ENCODE results near the gene TGFB1I1.
"Not testable (repeated sequence)": the region's sequence is repeated elsewhere in the genome, so short reads cannot be mapped to it uniquely, and the experiment has no call there.

Gene TGFB1I1

DNA sequence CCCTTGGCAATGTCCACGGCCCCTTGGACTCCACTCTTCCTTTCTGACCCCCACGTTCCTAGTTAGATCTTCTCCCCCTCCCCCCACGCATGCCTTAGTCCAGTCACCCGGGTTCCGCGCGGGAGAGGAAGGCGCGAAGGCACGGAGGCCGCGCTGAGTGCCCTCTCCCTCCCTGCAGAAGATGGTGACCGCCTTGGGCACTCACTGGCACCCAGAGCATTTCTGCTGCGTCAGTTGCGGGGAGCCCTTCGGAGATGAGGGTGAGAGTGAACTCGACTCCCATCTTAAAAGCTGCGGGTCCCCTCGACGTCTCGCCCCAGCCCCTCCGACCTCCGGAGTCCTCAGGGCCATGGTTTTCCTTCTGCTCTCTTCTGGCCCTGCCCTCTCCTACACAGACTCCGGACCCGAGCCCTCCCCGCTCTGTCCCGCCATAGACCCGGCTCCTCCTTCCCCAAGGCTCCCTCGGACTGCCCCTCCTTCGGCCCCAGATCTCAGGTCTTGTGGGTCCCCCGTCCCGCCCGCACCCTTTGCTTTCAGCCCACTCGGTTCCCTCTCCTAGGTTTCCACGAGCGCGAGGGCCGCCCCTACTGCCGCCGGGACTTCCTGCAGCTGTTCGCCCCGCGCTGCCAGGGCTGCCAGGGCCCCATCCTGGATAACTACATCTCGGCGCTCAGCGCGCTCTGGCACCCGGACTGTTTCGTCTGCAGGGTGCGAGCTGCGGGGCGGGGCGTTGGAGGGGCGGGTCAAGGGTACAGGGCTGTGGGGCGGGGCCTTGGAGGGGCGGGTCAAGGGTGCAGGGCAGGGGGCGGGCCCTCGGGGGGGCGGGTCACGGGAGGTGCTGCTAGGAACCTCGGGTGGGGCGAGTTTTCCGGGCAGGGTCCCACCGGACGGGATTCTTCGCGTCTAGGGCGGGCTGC lies 4.6 kb downstream of the TGFB1I1 start:
- H3K36me3 ChIP-seq (ENCODE audit: control insufficient read depth, insufficient read depth, low read length), result no peaks in the 10 kb centered on the region
- peaks cover 22% of the 10 kb centered on the region for H3K4me1 ChIP-seq (ENCODE audit: control insufficient read depth, insufficient read depth, low read length)
- H3K27me3 ChIP-seq (ENCODE audit: control insufficient read depth, insufficient read depth, low read length), result no peaks in the 10 kb centered on the region
- H3K4me3 ChIP-seq (ENCODE audit: low read length), result peak overlapping the region; percentile 66
- peak overlapping the region; percentile 68 for H3K9ac ChIP-seq (ENCODE audit: low read length)
- no peaks in the 10 kb centered on the region for H3K9me3 ChIP-seq (ENCODE audit: control insufficient read depth, low read length)

DNA sequence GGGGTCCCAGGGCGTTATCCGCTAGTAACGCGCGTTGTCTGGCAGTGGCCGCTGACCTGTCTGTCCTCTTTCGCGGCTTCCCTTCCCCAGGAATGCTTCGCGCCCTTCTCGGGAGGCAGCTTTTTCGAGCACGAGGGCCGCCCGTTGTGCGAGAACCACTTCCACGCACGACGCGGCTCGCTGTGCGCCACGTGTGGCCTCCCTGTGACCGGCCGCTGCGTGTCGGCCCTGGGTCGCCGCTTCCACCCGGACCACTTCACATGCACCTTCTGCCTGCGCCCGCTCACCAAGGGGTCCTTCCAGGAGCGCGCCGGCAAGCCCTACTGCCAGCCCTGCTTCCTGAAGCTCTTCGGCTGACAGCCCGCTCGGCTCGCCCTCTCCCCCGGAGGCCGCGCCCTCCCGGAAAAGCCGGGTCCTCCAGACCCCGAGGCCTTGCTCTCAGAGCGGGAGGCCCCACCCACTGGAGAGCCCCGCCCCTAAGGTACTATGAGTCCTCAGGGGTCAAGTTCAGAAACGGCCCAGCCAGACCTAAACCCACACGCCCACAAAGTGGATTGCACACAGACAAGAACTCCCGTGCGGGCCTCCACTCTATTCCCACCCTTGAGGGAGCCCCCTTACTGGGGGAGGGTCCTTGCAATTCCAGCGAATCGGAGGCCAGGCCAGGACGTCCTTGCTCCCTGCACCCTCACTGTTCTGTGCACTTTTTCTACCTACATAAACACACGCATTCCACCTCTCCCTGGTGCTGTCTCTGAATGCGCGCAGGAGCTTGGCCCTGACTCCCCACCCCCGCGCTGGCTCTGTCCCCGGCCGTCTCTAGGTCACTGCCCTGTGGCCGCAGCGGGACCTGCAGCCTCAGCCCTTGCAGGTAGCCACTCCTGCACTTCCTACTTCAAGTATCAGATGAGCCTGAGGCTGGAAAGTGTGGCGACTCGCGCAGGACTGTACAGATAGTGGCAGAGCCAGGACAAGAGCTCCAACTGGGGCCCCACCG lies 5.6 kb downstream of the TGFB1I1 start:
- Histone ChIP-seq H3K4me3 (ENCODE audit: low read length) (peak overlapping the region; percentile 51), H3K9ac (ENCODE audit: low read length) (peak overlapping the region; percentile 9), H3K4me1 (ENCODE audit: control insufficient read depth, insufficient read depth, low read length) (peaks cover 17% of the 10 kb centered on the region), H3K36me3 (ENCODE audit: control insufficient read depth, insufficient read depth, low read length) (no peaks in the 10 kb centered on the region), H3K27me3 (ENCODE audit: control insufficient read depth, insufficient read depth, low read length) (no peaks in the 10 kb centered on the region), H3K9me3 (ENCODE audit: control insufficient read depth, low read length) (no peaks in the 10 kb centered on the region)

DNA sequence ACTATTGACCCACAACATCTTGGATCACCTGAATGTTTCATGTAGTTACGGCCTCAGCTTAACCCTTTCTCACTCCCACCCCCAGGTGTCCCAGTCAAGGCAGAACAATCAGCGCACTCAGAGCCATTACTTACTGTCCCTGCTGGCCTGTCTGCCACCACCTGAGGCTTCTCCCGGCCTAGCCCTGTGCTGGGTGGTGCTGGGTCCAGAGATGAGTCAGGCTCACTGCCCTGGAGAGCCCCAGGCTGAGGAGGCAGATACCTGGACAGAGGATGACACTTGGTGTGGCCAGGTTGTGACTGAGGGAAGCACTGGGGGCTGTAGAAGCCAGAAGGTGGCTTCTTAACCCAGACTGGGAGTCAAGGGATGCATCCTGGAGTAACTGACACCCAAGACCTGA lies 7.0 kb downstream of the TGFB1I1 start:
- Histone ChIP-seq H3K36me3 (ENCODE audit: control insufficient read depth, insufficient read depth, low read length) (no peaks in the 10 kb centered on the region), H3K9me3 (ENCODE audit: control insufficient read depth, low read length) (no peaks in the 10 kb centered on the region), H3K4me3 (ENCODE audit: low read length) (no peak overlapping the region), H3K4me1 (ENCODE audit: control insufficient read depth, insufficient read depth, low read length) (peaks cover 16% of the 10 kb centered on the region), H3K27me3 (ENCODE audit: control insufficient read depth, insufficient read depth, low read length) (peaks cover 4% of the 10 kb centered on the region), H3K9ac (ENCODE audit: low read length) (no peak overlapping the region)

DNA sequence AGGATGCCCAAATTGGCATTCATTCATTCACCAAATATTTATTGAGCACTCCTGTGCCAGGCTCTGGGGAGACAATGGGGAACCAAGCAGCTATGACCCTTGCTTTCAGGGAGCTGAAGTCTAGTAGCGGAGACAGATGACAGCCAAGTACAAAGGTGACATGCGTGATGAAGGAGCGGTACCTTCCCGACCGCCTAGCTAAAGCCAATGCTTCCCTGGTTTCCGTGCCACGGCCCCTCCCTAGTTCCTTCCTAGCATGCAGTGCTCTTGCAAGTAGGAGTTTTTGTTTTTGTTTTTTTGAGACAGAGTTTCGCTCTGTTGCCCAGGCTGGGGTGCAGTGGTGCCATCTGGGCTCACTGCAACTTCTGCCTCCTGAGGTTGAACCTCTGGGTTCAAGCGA lies 7.8 kb downstream of the TGFB1I1 start:
- Histone ChIP-seq H3K9ac (ENCODE audit: low read length) (no peak overlapping the region), H3K4me1 (ENCODE audit: control insufficient read depth, insufficient read depth, low read length) (peaks cover 21% of the 10 kb centered on the region), H3K9me3 (ENCODE audit: control insufficient read depth, low read length) (no peaks in the 10 kb centered on the region), H3K4me3 (ENCODE audit: low read length) (no peak overlapping the region), H3K36me3 (ENCODE audit: control insufficient read depth, insufficient read depth, low read length) (no peaks in the 10 kb centered on the region), H3K27me3 (ENCODE audit: control insufficient read depth, insufficient read depth, low read length) (peaks cover 4% of the 10 kb centered on the region)

DNA sequence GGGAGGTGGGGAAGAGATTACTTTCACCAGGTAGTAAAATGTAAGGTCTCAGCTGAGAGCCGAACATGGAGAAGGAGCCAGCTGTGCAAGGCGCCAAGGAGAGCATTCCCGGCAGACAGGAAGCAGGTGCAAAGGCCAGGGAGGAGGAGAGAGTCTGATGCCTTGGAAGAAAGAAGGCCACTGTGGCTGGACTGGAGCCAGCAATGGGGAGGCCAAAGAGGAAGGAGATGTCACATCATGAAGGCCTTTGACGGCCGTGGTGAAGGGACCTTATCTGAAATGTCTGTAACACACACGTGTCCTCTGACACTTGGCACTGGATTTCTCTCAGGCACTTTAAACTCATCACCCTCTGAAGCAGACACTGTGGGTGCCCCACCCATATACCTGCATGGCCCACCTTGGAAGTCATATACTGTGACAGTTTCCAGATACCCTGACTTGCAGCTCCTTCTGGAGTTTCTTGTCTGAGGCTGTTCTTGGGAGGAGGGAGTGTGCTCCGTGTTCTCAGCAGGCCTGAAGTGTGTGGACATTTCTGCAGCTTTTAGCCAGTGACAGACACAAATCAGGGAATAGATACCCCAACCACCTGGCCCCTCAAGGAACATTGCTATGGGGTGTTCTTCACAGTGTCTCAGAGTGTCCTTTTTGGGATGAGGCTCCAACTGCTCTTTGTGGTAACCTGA lies 9.0 kb downstream of the TGFB1I1 start:
- H3K36me3 ChIP-seq (ENCODE audit: control insufficient read depth, insufficient read depth, low read length), result no peaks in the 10 kb centered on the region
- no peaks in the 10 kb centered on the region for H3K9me3 ChIP-seq (ENCODE audit: control insufficient read depth, low read length)
- peaks cover 7% of the 10 kb centered on the region for H3K27me3 ChIP-seq (ENCODE audit: control insufficient read depth, insufficient read depth, low read length)
- no peak overlapping the region for H3K4me3 ChIP-seq (ENCODE audit: low read length)
- H3K4me1 ChIP-seq (ENCODE audit: control insufficient read depth, insufficient read depth, low read length), result peaks cover 21% of the 10 kb centered on the region
- no peak overlapping the region for H3K9ac ChIP-seq (ENCODE audit: low read length)

DNA sequence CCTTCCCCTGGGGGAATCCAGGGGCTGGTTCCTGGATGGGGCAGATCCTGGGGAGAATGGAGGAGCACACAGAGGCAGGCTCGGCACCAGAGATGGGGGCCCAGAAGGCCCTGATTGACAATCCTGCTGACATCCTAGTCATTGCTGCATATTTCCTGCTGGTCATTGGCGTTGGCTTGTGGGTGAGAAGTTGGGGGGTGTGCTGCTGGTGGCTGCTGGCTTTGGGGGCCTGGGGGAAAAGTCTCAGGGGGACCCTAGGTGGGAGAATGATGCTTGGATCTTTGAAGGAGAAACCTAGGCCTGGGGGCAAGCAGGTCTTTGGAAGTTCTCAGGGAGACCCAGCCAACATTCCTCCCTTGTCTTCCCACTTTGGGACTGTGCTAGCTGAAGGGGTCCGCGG lies 11.1 kb downstream of the TGFB1I1 start, which contains the start of gene SLC5A2:
Gene SLC5A2 (plus strand): TSS at position 43 of the 400 bp plus-strand sequence. CDS start 14 bp downstream, at position 57.
- Histone ChIP-seq H3K4me3 (ENCODE audit: low read length) (no peak within 1 kb of the TSS), H3K36me3 (ENCODE audit: control insufficient read depth, insufficient read depth, low read length) (no peaks in the 10 kb centered on the region), H3K9me3 (ENCODE audit: control insufficient read depth, low read length) (no peaks in the 10 kb centered on the region), H3K27me3 (ENCODE audit: control insufficient read depth, insufficient read depth, low read length) (peaks cover 18% of the 10 kb centered on the region), H3K4me1 (ENCODE audit: control insufficient read depth, insufficient read depth, low read length) (peaks cover 20% of the 10 kb centered on the region), H3K9ac (ENCODE audit: low read length) (no peak within 1 kb of the TSS)

DNA sequence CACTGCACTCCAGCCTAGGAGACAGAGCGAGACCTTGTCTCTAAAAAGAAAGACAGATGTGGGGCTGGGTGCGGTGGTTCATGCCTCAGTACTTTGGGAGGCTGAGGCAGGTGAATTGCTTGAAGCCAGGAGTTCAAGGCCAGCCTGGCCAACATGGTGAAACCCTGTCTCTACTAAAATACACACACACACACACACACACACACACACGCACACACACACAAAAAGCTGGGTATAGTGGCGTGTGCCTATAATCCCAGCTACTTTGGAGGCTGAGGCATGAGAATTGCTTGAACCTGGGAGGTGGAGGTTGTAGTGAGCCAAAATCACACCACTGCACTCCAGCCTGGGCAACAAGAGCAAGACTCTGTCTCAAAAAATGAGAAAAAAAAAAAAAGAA lies 12.1 kb downstream of the TGFB1I1 start:
- H3K27me3 ChIP-seq (ENCODE audit: control insufficient read depth, insufficient read depth, low read length), result peaks cover 26% of the 10 kb centered on the region
- H3K9me3 ChIP-seq (ENCODE audit: control insufficient read depth, low read length); H3K36me3 ChIP-seq (ENCODE audit: control insufficient read depth, insufficient read depth, low read length); H3K9ac ChIP-seq (ENCODE audit: low read length); H3K4me3 ChIP-seq (ENCODE audit: low read length): not testable (repeated sequence)
- peaks cover 21% of the 10 kb centered on the region for H3K4me1 ChIP-seq (ENCODE audit: control insufficient read depth, insufficient read depth, low read length)

DNA sequence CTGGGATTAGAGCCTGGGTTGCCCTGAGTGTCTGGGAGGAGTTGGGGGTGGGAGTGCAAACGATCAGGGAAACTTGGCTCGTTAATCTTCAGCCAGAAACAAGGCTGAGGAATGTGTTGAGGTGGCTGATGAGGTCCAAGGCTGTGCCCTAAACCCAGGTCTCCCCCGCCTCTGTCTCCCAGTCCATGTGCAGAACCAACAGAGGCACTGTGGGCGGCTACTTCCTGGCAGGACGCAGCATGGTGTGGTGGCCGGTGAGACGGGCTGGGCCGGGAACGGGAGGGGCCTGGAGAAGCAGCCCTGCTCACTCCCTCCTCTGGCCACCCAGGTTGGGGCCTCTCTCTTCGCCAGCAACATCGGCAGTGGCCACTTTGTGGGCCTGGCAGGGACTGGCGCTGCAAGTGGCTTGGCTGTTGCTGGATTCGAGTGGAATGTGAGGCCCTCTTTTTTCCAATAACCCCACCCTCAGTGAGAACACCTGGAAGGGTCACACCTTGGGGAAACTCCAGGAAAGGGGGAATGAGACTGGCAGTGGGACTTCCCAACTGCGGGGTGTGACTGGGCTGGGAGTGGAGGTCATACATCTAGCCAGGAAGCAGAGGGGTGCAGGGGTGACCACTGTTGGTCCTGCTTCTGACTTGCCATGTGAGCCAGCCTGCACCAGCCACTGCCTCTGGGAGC lies 12.7 kb downstream of the TGFB1I1 start:
- no peaks in the 10 kb centered on the region for H3K9me3 ChIP-seq (ENCODE audit: control insufficient read depth, low read length)
- no peak overlapping the region for H3K9ac ChIP-seq (ENCODE audit: low read length)
- H3K4me3 ChIP-seq (ENCODE audit: low read length), result no peak overlapping the region
- peaks cover 26% of the 10 kb centered on the region for H3K27me3 ChIP-seq (ENCODE audit: control insufficient read depth, insufficient read depth, low read length)
- peaks cover 21% of the 10 kb centered on the region for H3K4me1 ChIP-seq (ENCODE audit: control insufficient read depth, insufficient read depth, low read length)
- H3K36me3 ChIP-seq (ENCODE audit: control insufficient read depth, insufficient read depth, low read length), result no peaks in the 10 kb centered on the region

DNA sequence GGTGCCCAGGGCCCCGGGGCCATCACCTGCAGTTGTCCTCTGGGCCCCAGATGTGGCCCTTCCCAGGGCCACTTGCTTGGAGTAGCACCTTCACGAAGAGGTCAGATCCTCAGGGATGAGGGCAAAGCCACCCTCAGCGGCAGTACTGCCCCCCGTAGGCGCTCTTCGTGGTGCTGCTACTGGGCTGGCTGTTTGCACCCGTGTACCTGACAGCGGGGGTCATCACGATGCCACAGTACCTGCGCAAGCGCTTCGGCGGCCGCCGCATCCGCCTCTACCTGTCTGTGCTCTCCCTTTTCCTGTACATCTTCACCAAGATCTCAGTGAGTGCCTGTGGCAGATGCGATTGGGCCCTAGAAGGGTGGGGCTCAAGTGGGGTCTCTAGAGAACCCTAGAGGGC lies 13.6 kb downstream of the TGFB1I1 start:
- Histone ChIP-seq H3K9ac (ENCODE audit: low read length) (no peak overlapping the region), H3K27me3 (ENCODE audit: control insufficient read depth, insufficient read depth, low read length) (peaks cover 26% of the 10 kb centered on the region), H3K4me1 (ENCODE audit: control insufficient read depth, insufficient read depth, low read length) (peaks cover 21% of the 10 kb centered on the region), H3K4me3 (ENCODE audit: low read length) (no peak overlapping the region), H3K36me3 (ENCODE audit: control insufficient read depth, insufficient read depth, low read length) (no peaks in the 10 kb centered on the region), H3K9me3 (ENCODE audit: control insufficient read depth, low read length) (no peaks in the 10 kb centered on the region)

DNA sequence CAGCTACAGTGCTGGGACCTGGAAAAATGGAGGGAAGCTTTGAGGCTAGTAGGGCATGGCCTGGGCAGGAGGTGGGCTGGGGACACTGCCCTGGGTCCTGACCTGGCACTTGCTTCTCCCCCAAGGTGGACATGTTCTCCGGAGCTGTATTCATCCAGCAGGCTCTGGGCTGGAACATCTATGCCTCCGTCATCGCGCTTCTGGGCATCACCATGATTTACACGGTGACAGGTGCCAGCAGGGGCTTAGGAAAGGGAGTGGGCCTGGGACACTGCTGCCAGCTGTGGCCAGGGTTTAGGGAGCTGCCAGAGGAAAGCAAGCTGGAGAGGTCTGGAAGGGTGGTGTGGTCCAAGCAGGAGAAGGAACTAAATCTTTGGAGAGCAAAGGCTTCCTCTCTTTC lies 14.1 kb downstream of the TGFB1I1 start:
- peaks cover 21% of the 10 kb centered on the region for H3K4me1 ChIP-seq (ENCODE audit: control insufficient read depth, insufficient read depth, low read length)
- peaks cover 26% of the 10 kb centered on the region for H3K27me3 ChIP-seq (ENCODE audit: control insufficient read depth, insufficient read depth, low read length)
- H3K36me3 ChIP-seq (ENCODE audit: control insufficient read depth, insufficient read depth, low read length), result no peaks in the 10 kb centered on the region
- H3K9me3 ChIP-seq (ENCODE audit: control insufficient read depth, low read length), result no peaks in the 10 kb centered on the region
- H3K4me3 ChIP-seq (ENCODE audit: low read length), result no peak overlapping the region
- H3K9ac ChIP-seq (ENCODE audit: low read length), result no peak overlapping the region

DNA sequence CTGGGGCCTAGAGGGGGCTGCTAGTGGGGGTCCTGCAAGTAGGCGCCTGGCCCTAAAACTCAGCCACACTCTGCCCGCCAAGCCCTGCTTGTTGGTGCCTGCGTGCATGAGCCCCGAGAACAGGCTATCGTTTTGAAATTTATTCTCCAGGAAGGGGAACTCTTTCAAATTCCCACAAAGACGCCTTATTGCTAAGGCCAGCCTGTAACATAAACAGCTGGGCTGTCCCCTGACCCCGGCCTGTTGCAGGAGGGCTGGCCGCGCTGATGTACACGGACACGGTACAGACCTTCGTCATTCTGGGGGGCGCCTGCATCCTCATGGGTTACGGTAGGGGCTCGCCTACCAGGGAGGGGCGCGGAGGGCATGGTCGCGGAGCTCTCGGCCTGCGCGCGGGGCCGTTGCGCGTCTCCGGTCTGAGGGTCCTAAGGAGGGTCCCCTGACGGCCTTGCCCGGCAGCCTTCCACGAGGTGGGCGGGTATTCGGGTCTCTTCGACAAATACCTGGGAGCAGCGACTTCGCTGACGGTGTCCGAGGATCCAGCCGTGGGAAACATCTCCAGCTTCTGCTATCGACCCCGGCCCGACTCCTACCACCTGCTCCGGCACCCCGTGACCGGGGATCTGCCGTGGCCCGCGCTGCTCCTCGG lies 15.2 kb downstream of the TGFB1I1 start:
- Histone ChIP-seq H3K9ac (ENCODE audit: low read length) (peak overlapping the region; percentile 55), H3K4me1 (ENCODE audit: control insufficient read depth, insufficient read depth, low read length) (peaks cover 21% of the 10 kb centered on the region), H3K27me3 (ENCODE audit: control insufficient read depth, insufficient read depth, low read length) (peaks cover 26% of the 10 kb centered on the region), H3K36me3 (ENCODE audit: control insufficient read depth, insufficient read depth, low read length) (no peaks in the 10 kb centered on the region), H3K9me3 (ENCODE audit: control insufficient read depth, low read length) (no peaks in the 10 kb centered on the region), H3K4me3 (ENCODE audit: low read length) (peak overlapping the region; percentile 23)

Measured in mucosa of stomach (tissue), 1 donor.